ENCODE measurements around the gene PCDHGA12.
"Not testable (repeated sequence)": the region's sequence is repeated elsewhere in the genome, so short reads cannot be mapped to it uniquely, and the experiment has no call there.

PCDHGA12 gene

GRCh38 chr5:141430332-141431113 lies at the start of gene PCDHGA12:
Gene PCDHGA12, plus strand, starts transcription at chr5:141430507. Its CDS starts 253 bp downstream, at chr5:141430760.
- peak; percentile 79 for DNase-seq

GRCh38 chr5:141382469-141383294 lies 47.6 kb upstream of the PCDHGA12 start, which contains the start of gene PCDHGA7:
Gene PCDHGA7, plus strand, starts transcription at chr5:141382742. Its CDS starts 158 bp downstream, at chr5:141382900.
- DNase-seq, result peak; percentile 63

DNA sequence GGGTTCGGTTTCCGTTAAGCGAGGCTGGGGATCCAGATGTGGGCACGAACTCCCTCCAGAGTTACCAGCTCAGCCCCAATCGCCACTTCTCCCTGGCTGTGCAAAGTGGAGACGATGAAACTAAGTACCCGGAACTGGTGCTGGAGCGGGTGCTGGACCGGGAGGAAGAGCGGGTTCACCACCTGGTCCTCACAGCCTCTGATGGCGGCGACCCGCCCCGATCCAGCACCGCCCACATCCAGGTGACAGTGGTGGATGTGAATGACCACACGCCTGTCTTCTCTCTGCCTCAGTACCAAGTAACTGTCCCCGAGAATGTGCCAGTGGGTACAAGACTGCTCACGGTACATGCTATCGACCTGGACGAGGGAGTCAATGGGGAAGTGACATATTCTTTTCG lies 47.0 kb upstream of the PCDHGA12 start:
- DNase-seq, result no peak

GRCh38 chr5:141384471-141385267 lies 45.6 kb upstream of the PCDHGA12 start:
- DNase-seq, result no peak

DNA sequence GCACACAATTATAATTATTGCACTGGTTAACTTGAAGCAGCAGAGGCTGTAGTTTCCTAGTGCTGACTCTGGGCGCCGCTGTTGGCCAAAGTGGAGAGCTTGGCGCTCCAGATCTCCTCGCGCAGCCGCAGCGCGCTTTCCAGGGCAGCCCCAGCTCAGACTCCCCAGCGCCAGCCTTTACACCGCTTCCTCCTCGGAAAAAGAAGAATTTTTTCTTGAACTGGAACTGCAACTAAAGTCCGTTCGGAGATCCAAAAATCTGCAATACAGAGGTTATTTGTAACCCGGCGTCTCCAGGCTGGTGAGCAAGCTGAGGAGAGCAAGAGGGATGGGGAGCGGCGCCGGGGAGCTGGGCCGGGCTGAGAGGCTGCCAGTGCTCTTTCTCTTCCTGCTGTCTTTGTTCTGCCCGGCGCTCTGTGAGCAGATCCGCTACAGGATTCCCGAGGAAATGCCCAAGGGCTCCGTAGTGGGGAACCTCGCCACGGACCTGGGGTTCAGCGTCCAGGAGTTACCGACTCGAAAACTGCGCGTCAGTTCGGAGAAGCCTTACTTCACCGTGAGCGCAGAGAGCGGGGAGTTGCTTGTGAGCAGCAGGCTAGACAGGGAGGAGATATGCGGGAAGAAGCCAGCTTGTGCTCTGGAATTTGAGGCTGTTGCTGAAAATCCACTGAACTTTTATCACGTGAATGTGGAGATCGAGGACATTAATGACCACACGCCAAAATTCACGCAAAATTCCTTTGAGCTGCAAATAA lies 42.6 kb upstream of the PCDHGA12 start, which contains the start of gene PCDHGB4:
TSS of gene PCDHGB4 (plus strand) at position 142 of the 755 bp plus-strand sequence. CDS start at position 329, 187 bp downstream.
- not testable (repeated sequence) for DNase-seq

GRCh38 chr5:141388661-141389060 lies 41.6 kb upstream of the PCDHGA12 start:
- DNase-seq, result no peak

- DNase-seq, result no peak
Measured at GRCh38 chr5:141389153-141390042, 40.9 kb upstream of the PCDHGA12 start.

DNA sequence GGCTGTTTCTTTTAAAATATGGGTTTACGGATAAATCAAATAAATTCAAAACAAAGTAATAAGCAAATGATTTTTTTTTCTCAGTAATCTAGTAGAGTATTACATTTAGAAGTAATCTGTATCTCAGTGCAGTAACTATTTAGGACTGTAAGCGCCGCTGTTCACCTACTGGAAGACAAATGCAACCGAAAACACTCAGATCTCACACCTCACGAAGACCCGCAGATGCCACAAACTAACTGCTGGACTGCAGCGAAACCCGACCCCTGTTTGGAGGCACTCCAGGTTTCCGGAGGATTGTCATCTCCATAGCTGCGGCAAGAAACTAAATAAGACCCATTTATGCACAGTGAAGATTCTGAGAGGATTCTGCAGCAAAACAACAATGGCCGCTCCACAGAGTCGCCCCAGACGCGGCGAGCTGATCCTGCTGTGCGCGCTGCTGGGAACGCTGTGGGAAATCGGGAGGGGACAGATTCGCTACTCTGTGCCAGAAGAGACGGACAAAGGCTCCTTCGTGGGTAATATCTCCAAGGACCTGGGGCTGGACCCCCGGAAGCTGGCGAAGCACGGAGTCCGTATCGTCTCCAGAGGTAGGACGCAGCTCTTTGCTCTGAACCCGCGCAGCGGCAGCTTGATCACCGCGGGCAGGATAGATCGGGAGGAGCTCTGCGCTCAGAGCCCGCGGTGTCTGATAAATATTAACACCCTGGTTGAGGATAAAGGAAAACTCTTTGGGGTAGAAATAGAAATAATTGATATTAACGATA lies 37.7 kb upstream of the PCDHGA12 start, which contains the start of gene PCDHGA8:
TSS of gene PCDHGA8 (plus strand) at position 205 of the 770 bp plus-strand sequence. CDS start at position 386, 181 bp downstream.
- DNase-seq, result no peak

DNA sequence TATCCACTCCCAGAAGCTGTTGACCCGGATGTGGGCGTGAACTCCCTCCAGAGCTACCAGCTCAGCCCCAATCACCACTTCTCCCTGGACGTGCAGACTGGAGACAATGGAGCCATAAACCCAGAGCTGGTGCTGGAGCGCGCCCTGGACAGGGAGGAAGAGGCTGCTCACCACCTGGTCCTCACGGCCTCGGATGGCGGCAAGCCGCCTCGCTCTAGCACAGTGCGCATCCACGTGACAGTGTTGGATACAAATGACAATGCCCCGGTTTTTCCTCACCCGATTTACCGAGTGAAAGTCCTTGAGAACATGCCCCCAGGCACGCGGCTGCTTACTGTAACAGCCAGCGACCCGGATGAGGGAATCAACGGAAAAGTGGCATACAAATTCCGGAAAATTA lies 37.0 kb upstream of the PCDHGA12 start:
- DNase-seq, result no peak

DNA sequence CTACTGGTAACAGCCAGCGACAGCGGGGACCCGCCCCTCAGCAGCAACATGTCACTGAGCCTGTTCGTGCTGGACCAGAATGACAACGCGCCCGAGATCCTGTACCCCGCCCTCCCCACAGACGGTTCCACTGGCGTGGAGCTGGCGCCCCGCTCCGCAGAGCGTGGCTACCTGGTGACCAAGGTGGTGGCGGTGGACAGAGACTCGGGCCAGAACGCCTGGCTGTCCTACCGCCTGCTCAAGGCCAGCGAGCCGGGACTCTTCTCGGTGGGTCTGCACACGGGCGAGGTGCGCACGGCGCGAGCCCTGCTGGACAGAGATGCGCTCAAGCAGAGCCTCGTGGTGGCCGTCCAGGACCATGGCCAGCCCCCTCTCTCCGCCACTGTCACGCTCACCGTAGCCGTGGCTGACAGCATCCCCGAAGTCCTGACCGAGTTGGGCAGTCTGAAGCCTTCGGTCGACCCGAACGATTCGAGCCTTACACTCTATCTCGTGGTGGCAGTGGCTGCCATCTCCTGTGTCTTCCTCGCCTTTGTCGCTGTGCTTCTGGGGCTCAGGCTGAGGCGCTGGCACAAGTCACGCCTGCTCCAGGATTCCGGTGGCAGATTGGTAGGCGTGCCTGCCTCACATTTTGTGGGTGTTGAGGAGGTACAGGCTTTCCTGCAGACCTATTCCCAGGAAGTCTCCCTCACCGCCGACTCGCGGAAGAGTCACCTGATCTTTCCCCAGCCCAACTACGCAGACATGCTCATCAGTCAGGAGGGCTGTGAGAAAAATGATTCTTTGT lies 35.7 kb upstream of the PCDHGA12 start:
- DNase-seq, result not testable (repeated sequence)

DNA sequence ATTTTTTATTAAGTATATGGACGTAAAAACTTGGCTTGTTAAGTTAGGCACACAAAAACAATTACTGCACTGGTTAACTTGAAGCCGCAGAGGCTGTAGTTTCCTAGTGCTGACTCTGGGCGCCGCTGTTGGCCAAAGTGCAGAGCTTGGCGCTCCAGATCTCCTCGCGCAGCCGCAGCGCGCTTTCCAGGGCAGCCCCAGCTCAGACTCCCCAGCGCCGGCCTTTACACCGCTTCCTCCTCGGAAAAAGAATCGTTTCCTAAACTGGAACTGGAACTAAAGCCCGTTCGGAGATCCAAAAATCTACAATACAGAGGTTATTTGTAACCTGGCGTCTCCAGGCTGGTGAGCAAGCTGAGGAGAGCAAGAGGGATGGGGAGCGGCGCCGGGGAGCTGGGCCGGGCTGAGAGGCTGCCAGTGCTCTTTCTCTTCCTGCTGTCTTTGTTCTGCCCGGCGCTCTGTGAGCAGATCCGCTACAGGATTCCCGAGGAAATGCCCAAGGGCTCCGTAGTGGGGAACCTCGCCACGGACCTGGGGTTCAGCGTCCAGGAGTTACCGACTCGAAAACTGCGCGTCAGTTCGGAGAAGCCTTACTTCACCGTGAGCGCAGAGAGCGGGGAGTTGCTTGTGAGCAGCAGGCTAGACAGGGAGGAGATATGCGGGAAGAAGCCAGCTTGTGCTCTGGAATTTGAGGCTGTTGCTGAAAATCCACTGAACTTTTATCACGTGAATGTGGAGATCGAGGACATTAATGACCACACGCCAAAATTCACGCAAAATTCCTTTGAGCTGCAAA lies 32.4 kb upstream of the PCDHGA12 start, which contains the start of gene PCDHGB5:
TSS of gene PCDHGB5 (plus strand) at position 192 of the 796 bp plus-strand sequence. CDS start at position 373, 181 bp downstream.
- DNase-seq, result peak; percentile 44

GRCh38 chr5:141398608-141399007 lies 31.7 kb upstream of the PCDHGA12 start:
- DNase-seq, result no peak

- DNase-seq, result no peak
Measured at GRCh38 chr5:141399555-141400258, 30.6 kb upstream of the PCDHGA12 start.

DNA sequence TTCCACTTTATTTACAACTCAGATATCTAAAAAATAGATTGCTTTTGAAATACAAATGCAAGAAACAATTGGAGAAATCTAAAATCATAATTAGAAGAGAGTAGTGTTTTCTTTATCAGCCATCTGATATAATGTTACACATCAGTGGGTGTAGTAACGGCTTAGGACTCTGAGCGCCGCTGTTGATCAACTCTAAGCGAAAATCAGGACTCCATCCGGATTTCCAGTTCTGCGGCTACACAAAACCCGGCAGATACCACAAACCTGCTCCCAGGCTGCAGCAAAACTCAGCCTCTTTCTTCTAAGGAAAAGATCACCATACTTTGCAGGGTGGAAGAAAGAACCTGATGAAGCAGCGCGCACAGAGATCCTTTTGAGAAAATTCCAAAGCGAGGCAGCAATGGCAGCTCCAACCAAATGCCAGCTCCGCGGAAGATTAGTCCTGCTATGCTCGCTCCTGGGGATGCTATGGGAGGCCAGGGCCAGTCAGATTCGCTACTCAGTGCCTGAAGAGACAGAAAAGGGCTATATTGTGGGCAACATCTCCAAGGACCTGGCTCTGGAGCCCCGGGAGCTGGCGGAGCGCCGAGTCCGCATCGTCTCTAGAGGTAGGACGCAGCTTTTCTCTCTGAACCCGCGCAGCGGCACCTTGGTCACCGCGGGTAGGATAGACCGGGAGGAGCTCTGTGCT lies 27.6 kb upstream of the PCDHGA12 start, which contains the start of gene PCDHGA9:
TSS of gene PCDHGA9 (plus strand) at position 226 of the 691 bp plus-strand sequence. CDS start at position 401, 175 bp downstream.
- DNase-seq, result peak; percentile 42

- no peak for DNase-seq
Measured at GRCh38 chr5:141403387-141403786, 26.9 kb upstream of the PCDHGA12 start.

DNA sequence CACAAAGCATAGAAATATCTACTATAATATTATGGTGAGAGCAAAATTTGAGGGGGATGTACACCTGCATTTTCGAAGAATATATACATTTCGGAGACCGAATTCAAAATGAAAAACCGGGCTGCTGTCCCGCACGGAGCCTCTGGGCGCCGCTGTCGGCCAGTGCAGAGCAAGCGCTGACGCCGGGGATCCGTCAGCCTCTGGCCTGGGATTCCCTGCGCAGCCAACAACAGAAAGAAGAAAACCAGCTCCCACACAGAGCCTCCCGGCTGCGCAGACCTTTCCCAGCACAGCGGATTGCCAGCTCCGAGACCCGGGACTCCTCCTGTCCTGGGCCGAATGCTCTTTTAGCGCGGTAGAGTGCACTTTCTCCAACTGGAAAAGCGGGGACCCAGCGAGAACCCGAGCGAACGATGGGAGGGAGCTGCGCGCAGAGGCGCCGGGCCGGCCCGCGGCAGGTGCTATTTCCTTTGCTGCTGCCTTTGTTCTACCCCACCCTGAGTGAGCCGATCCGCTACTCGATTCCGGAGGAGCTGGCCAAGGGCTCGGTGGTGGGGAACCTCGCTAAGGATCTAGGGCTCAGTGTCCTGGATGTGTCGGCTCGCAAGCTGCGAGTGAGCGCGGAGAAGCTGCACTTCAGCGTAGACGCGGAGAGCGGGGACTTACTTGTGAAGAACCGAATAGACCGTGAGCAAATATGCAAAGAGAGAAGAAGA lies 22.4 kb upstream of the PCDHGA12 start, which contains the start of gene PCDHGB6:
TSS of gene PCDHGB6 (plus strand) at position 232 of the 716 bp plus-strand sequence. CDS start at position 414, 182 bp downstream.
- not testable (repeated sequence) for DNase-seq

Measured in HCEC 1CT (cell line).